NK-92 (cell line): ENCODE results near the gene AKAP7.
"Not testable (repeated sequence)": the region's sequence is repeated elsewhere in the genome, so short reads cannot be mapped to it uniquely, and the experiment has no call there.

Source experiments
- DNase-seq: peaks from one replicate; lab custom pipeline; 2025; ENCODE audit not compliant: unreplicated experiment; lab: John Stamatoyannopoulos, UW

The AKAP7 gene

DNA sequence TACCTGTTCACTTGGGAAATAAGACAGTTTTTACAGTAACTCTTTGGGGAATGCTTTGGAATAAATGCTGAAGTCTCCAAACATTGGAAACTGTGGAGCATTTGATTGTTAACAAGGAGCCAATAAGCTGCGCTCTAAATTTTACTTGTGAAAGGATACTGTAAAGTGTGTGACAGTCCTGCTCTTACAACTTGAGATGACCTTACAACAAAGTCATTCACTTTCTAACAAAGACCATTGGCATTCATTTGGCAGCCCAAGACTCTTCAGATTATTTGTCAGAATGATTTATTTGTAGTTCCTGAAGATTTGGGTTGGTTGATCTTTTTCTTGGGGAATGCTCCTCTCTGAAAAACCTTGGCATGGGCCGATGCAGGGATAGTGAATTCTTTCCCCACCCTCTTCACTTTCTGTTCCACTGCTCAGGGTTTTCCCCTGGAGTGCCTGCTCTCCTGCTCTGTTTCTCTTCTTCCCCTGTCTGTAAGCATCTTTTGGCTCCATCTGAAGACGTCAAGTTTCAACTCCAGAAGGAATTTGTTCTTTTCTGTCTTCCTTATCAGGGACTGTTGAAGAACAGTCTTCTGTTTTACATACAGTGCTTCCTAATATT, 116.4 kb downstream of the AKAP7 start:
- no peak for DNase-seq

DNA sequence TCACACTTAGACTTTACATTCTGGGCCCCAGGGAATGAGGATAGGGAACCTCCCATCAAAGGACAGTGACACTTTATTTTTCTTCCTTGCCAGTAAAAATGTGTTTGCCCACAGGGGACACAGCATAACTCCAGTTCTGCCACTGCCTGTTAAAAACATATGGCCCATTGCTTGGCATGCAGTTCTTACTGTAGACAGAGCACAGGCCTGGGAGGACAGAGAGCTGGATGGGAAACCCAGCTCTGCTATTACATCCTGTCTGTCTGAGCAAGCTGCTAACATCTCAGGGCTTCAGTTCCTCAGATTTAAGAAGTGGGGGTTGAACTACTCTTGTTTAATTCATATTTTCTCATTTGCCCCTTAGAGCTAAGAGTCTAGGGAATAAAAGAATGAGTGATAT, 120.2 kb downstream of the AKAP7 start:
- no peak for DNase-seq

DNA sequence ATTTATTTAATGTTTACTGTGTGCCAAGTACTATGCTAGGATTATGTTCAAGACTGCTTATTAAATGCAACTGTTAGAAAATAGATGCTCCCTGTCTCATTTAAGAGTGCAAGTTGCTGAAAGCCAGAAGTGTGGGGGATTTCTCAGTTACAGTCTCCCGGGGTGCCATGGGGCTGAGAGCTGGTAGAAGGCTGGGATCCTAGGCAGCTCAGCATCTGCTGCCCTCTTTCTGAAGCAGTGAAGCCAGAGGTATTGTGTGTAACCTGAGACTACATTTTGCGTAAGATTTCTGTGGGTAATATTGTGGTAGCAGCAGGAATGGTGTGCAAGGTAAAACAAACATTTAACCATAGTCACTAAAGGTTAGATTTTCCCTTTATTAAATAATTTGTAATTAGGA, 120.6 kb downstream of the AKAP7 start:
- no peak for DNase-seq

DNA sequence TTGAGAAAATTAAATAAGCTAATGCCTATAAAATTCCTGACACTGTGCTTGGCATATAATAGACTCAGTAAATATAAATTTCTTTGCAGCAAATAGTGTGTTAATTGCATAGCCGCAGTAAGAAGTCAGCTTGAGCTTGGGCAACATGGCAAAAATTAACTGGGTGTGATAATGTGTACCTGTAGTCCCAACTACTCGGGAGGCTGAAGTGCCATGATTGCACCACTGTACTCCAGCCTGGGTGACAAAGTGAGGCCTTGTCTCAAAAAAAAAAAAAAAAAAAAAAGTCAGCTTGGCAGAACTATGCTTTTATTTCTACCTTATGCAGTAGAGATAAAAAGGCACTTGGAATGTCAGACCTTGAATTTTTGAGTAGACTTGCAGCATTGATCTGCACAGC, 121.8 kb downstream of the AKAP7 start:
- no peak for DNase-seq

DNA sequence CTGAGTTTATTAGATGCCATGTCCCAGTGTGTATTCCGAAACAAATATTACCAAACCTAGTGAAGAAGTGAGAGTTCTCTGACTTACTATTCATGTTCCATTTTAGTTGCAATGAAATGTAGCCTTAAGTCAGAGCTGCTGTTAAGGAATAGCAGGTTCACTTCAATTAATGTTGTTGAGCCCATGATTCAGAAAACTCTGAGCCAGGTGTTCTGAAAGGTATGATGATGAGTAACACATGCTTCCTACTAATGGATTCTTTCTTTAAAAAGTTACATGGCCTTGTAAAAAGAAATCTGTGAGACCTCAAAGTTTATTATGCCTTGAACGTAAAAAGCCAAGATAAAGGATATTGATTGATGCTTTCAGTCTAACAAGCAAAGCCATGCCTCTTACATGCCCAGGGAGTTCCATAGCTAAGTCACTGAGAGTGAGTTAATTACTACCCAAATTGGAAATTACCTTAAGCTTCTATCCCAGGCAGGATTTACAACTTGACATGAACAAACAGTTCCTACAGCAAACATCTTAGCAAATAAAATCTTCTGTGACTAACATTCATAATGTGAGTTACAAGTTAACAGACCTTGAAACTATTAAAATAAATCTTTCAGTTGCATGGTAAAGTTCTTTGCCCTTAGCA, 122.9 kb downstream of the AKAP7 start:
- no peak for DNase-seq

DNA sequence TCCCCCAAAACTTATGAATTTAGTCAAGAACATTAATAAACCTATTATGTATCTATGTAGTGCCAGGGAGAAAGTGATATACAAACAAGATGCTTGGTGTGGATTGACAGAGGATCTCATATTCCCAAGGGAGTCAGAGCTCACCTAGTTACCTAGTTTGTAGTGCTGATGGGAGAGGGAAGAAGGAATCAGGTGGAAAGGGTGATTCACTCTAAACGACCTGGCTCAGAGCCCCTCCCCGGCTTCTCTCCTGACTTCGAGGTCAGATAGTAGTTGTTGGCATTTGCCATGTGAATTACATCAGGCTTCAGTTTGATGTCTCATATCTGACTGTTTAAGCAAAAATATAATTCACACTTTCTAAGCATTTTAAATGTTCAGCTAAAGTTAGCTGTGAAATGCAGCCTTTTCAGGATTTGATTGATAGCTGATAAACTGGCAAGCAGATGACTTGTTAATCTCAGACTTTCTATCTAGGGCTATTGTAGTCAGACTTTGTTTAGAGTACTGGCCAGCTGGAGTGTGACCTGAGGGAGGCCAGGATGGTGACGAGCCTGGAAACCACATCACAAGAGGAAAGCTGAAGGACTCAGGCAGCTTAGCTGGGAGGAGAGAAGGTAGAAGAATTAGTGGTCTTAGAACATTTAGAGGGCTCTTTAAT, 123.7 kb downstream of the AKAP7 start:
- no peak for DNase-seq

DNA sequence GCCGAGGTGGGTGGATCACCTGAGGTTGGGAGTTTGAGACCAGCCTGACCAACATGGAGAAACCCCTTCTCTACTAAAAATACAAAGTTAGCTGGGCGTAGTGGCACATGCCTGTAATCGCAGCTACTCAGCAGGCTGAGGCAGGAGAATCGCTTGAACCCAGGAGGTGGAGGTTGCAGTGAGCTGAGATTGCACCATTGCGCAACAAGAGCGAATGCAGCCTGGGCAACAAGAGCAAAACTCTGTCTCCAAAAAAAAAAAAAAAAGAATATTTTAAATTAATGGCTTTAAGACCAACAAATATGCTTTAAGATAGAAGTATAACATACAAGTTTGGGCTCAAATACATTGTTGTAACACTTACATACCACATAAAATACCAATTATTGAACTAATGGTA, 125.7 kb downstream of the AKAP7 start:
- DNase-seq: not testable (repeated sequence)

DNA sequence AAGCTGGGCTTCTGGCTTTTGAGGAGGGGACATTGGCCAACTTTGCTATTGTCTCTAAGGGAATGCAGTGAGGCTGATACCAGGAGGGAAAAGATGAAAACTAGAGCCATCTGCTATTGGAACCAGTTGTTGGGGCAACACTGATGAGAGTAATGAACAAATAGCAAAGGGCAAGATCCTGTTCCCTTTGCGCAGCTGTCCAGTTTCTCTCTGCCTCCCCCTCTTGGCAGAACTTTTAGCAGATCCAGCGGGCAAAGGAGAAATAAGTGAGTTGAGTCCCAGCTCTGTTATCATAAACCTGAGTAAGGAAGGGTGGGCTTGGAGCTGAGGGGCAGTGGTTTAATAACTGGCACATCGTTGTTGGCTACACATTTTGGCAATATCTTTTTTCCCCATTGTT, 126.8 kb downstream of the AKAP7 start:
- no peak for DNase-seq

DNA sequence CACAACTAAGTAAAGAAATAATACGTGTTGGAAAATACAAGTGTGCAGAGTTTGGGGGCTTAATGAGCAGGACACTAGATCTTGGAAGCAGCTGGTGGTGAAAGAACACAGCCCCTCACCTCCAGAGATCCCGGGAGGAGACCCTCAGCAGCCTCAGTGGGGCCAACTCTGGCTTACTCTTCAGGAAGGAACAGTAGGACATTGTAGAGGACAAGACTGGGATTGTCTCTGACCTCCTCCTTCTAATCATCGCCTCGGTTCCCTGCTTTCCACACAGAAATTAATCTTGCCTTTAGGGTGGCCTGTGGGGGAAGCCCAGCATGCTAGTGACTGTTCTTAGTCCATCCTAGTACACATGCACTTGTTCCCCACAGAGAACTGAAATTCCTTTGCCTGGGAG, 130.7 kb downstream of the AKAP7 start:
- no peak for DNase-seq

DNA sequence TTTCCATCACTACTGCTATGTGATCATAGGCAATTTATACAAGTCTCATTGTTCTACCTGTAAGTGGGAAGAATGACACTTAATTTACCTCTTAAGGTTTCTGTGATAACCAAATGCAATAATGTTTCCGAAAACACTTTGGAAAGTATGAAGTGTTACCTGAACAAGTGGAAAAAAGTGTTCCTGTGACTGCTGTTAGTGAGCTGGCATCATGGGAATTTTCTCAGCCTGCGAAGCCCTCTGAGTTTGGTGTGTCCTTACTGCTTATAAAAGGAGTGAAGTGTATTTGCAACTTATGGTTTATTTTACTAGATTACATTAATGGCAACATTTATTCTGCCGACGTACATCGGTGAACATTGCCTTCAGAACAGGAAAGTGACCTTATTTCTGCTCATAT, 133.0 kb downstream of the AKAP7 start:
- no peak for DNase-seq

DNA sequence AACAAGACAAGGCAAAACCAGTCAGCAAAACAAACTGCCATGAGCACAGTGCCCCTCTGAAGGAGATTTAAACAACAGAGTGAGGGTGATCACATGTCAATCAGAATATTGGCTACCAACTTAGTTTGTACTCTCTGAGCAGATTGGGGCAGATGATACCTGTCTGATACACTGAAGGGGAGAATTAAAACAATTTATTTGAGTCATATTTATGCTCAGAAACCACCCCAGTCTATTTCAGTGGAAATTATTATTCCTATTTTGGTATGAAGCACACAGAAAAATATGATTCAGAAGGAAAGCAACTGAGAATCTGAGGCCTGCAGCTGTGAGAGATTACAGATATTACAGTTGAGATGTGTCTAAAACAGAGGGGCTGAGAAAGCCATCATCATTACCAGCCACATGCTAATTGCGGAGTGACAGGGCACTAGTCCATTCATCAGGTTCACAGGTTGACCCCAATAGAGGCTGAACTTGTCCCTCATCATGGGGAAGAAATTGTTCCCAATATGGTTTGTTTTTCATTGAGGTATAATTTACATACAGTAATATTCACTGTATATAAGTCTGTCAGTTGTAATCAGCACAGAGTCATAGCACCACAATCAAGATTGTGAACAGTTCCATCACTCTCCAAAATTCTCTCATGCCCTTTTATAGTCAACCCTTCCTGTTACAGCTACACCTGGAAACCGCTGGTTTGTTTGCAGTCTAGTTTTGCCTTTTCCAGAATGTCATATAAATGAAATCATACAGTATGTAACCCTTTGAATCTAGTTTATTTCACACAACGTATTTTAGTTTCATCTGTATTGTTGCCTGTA, 134.5 kb downstream of the AKAP7 start:
- no peak for DNase-seq

DNA sequence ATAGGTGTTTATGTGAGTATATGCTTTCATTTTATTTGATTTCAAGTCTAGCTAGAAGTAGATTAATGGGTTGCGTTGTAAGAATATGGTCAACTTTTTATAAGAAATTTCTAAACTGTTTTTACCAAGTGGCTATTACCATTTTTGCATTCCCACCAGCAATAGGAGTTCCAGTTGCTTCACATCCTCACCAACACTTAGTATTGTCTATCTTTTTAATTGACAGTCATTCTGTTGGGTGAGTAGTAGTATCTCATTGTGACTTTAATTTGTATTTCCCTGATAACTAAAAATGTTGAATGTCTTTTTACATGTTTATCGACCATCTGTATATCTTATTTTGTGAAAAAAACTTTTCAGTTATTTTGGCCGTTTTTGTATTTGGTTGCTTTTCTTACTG, 135.3 kb downstream of the AKAP7 start:
- no peak for DNase-seq

DNA sequence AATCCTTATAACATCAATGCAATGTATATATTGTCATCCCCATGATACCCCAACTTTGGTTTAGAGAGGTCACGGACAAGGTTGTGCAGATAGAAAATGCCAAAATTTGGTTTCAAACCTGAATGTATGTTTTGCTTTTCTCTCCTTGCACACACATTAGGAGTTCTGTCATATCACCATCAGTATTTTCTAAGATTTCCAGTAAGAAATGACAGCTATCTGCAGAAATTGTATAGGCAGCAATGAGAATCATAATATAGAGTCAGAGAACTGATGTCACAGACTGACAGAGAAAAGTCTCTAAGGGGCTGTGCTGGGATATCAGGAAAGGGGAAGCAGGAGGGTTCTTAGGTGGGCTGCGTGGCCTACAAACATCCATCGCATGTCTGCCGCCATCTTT, 140.0 kb downstream of the AKAP7 start:
- DNase-seq: no peak

DNA sequence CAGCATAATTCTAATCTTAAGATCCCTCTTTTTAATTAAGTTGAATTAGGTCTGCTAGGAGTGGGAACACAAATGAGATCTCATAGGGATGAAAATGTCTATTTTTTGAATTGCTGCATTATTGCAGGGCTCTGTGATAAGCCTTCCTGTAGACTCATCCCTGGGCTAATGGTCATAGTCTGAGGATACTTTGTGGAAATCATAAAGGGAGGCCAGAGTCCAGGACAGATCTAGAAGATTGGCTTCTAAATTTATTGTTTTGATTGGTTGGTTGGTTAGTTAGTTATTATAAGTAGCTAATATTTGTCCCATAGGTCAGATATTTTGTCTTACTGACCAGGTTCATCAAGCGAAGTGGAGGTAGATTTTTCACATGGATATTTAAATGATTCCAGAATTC, 142.3 kb downstream of the AKAP7 start:
- DNase-seq: no peak

DNA sequence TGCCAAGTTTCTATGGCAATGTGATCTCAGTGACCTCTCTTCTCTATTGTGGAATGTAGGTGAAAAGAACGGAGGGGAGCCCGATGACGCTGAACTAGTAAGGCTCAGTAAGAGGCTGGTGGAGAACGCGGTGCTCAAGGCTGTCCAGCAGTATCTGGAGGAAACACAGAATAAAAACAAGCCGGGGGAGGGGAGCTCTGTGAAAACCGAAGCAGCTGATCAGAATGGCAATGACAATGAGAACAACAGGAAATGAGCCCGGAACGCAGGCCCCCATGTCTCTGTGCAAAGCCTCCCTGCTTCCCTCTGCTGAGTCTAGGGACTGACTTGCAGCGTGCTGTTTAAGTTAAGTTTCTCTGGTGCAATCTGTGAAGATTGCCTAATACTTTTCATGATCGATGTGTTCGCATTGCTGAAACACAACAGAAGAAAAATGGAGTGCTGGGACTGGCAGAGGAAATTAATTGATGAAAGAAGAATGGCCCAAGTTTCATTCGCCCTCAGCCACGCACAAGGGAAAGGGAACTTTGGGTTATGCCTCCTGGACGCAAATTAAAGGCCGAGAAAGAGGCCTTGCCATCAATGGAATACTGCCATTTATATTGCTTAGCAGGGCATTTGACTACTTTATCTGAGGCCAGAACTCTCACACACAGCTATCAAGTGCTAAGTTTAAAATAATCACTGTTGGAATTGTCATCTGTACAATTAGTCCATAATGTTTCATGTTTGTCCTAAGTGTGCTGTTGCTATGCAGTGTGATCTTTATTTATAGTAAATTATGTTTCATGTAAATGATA, 146.4 kb downstream of the AKAP7 start:
- no peak for DNase-seq

DNA sequence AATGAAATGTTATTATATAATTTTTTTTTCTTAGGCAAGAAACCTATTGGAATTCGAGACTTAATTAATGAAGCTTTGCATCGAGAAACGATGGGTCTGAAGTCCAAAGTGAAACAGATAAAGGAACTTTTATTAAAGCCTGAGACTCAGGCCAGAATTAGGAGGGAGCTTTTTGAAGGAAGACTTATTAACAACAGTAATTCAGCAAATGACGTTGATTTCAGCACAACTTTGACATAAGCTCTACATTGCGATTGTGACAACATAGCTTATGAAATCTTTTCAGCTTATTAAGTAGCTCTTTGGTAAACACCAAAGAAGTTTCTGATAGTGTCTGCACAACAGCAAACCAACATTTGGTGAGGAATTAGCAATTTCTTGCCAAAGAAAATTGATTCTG, 147.1 kb downstream of the AKAP7 start:
- DNase-seq: no peak

DNA sequence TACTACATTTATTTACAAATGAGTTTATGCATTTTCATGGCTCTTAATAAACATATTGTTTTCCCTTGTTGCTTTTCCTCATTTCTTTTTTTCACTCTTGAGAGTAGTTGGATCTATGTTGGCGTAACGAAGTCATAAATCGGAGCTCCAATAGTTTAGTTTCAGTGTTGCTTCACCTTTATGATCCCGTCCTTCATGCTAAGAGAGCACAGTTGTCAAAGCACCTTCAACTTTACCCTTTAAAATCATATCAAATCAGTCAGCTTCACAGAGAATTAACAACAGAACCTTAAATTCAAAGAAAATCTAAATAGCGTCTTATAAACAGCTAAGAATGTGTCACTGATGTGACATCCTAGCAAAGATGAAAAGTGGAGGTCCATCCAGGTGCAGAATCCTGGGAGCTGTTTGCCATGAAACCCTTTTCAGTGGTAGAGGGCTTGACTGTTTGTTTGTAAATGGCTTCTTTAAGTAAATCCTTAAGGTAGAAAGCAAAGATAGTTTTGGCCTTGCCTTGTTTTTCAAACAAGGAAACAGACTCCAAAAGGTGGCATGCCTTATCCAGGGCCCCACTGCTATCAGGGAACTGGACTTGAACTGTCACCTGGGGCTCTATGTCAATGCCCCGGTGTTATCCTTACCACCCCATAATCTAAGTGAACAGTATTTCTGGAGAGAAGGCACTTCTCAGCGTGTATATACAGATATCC, 148.4 kb downstream of the AKAP7 start:
- DNase-seq: no peak

DNA sequence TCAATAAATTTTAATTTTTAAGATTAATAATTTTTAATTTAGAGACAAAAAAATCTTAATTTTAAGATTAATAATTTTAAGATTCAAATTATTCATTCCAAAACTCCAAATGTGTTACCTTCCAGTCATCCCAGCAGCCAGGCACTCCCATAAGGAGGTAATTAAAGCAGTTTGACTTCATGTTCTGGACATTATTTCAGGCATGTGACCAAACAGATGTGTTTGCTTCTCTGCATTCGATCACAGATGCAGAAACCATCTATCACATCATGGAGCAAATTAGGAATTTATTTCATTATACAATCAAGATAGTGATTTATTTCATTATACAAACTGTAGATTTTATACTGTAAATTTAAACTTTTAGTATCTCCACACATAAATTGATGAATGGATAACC, 150.3 kb downstream of the AKAP7 start:
- DNase-seq: no peak

DNA sequence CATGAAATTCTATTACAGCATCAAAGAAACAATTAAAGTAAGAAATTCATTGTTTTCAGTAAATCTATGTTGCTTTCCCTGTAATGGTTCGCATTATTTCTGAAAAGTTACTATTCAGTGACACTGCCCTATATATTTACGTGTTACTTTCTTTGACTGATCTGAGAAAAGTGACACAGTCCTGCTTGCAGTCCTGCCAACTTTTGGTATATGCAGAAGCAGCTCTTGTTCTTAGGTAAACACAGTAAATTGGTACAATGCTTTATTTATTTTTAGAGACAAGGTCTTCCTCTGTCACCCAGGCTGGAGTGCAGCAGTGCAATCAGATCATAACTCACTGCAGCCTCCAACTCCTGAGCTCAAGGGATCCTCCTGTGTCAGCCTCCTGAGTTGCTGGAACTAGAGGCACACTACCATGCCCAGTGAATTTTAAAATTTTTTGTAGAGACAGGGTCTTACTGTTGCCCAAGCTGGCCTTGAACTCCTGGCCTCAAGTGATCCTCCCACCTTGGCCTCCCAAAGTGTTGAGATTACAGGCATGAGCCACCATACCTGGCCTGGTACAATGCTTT, 151.3 kb downstream of the AKAP7 start:
- DNase-seq: no peak

DNA sequence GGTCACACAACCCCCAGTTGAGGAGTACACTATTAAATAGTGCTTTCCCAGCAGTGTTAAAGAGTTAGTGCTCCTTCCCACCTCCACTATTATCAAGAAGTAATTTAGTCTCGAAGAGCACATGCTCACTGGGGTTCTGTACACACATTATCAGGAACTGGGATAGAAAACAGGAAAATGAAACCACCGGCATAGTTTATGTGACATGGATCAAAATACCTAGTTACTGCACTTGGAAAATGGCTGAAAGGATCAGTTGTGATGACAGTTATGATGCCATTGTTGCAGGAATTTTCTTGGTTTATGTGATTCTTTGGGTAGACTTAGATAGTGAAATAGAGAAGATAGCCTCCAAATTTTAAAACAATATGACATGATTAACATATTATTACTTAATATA, 152.9 kb downstream of the AKAP7 start:
- no peak for DNase-seq
